OCI-LY7 (cell line): ENCODE data around the gene SOAT1. TPM values are rescaled to one million over a fixed set of nuclear protein-coding genes. Genes with fewer than 3 reads are reported as not detected.

Experiments
- BruUV-seq: library from RNA; stranded (reverse); fragments of 400-500 nt; replicated peaks from 2 replicates; lab custom pipeline; 2021; lab: Mats Ljungman, UMichigan
- CTCF ChIA-PET: fragments of 300-600 bp; sonication (Branson Sonifier 250); formaldehyde crosslinking; loops from one replicate; lab custom pipeline; 2022; ENCODE audit warnings: antibody characterized with exemption; ENCODE audit not compliant: unreplicated experiment; lab: Charles Lee
- POLR2A ChIA-PET: fragments of 300-600 bp; sonication (Branson Sonifier 250); formaldehyde crosslinking; loops from one replicate; lab custom pipeline; 2022; ENCODE audit warnings: antibody characterized with exemption; lab: Charles Lee
- DNase-seq: peaks from one replicate; pipeline ENCODE4 v3.0.0-alpha.2; 2015; ENCODE audit warnings: low spot score
- H2AFZ ChIP-seq: fragments of 200-600 bp; sonication (generic), shearing (Covaris generic); 2 replicates; pipeline ENCODE4 v1.6.1; 2014; ENCODE audit warnings: mild to moderate bottlenecking, antibody characterized with exemption, low read length, moderate library complexity
- H3K27ac ChIP-seq: fragments of 200-600 bp; sonication (generic); 2 replicates; pipeline ENCODE4 v1.5.1; 2014; ENCODE audit warnings: mixed run types, low read depth, mild to moderate bottlenecking, moderate library complexity, low read length, inconsistent platforms; ENCODE audit not compliant: poor library complexity, severe bottlenecking
- H3K36me3 ChIP-seq: fragments of 200-600 bp; sonication (generic); 2 replicates; pipeline ENCODE4 v1.6.1; 2014; ENCODE audit warnings: mild to moderate bottlenecking, antibody characterized with exemption, low read length, moderate library complexity, mixed read lengths; ENCODE audit not compliant: insufficient read depth
- H3K4me1 ChIP-seq: fragments of 200-600 bp; sonication (generic); 2 replicates; pipeline ENCODE4 v1.5.1; 2014; ENCODE audit warnings: mild to moderate bottlenecking, low read length; ENCODE audit not compliant: insufficient read depth, poor library complexity, severe bottlenecking
- H3K4me2 ChIP-seq: fragments of 200-600 bp; sonication (generic); 2 replicates; pipeline ENCODE4 v1.6.1; 2014; ENCODE audit warnings: mild to moderate bottlenecking, low read length
- H3K4me3 ChIP-seq: fragments of 200-600 bp; sonication (generic); 2 replicates; pipeline ENCODE4 v1.5.1; 2014; ENCODE audit warnings: mild to moderate bottlenecking, low read depth, low read length; ENCODE audit not compliant: poor library complexity, severe bottlenecking
- H3K79me2 ChIP-seq: fragments of 200-600 bp; sonication (generic); 2 replicates; pipeline ENCODE4 v1.6.1; 2016; ENCODE audit warnings: low read depth, mild to moderate bottlenecking, low read length, moderate library complexity, mixed read lengths; ENCODE audit not compliant: insufficient read depth
- H3K9me2 ChIP-seq: fragments of 200-600 bp; sonication (generic); 2 replicates; pipeline ENCODE4 v1.6.1; 2016; ENCODE audit warnings: mild to moderate bottlenecking, low read length, mixed read lengths; ENCODE audit not compliant: insufficient read depth
- H3K9me3 ChIP-seq: fragments of 200-600 bp; sonication (generic); 2 replicates; pipeline ENCODE4 v1.6.1; 2014; ENCODE audit warnings: mild to moderate bottlenecking, mixed run types, low read length, mixed read lengths
- H4K20me1 ChIP-seq: fragments of 200-600 bp; sonication (generic); 2 replicates; pipeline ENCODE4 v1.6.1; 2014; ENCODE audit warnings: mild to moderate bottlenecking, antibody characterized with exemption, low read length, moderate library complexity, mixed read lengths; ENCODE audit not compliant: insufficient read depth
- CTCF ChIP-seq: fragments of 200-600 bp; sonication (generic); conservative IDR thresholded peaks from 2 replicates; pipeline ENCODE4 v1.5.1; 2014; ENCODE audit warnings: mild to moderate bottlenecking, antibody characterized with exemption, low read length, moderate library complexity, mixed read lengths
- EZH2phosphoT487 ChIP-seq: fragments of 200-600 bp; sonication (generic); IDR thresholded peaks from 2 replicates; pipeline ENCODE4 v1.6.1; 2018; ENCODE audit warnings: low read depth, borderline replicate concordance, mild to moderate bottlenecking, mixed run types, antibody characterized with exemption, low read length, moderate library complexity, mixed read lengths
- intact Hi-C: fragments of 100-400 bp; cut with micrococcal nuclease; formaldehyde crosslinking; loops from one replicate; pipeline ENCODE4 v1.10.0; 2022; ENCODE audit not compliant: unreplicated experiment
- total RNA-seq, 2 experiments: library from RNA; depleted of rRNA in 1 of 2; stranded (reverse); fragments of >200 nt in 1 of 2; shearing (Covaris generic) in 1 of 2; gene quantifications; 2 replicates each; pipeline ENCODE4 v1.2.3, GENCODE V29; 2014 to 2022

The SOAT1 gene
- total RNA-seq, 2 experiments from 2014 or later: 8.7 to 34.0 TPM

GRCh38 chr1:179318491-179318890 is 24.9 kb downstream of the SOAT1 start:
- no peak for TF ChIP-seq EZH2phosphoT487
- no peak overlapping the region for H3K27ac ChIP-seq
- no TSS peak for BruUV-seq
- no peaks in the 10 kb centered on the region for H3K9me3 ChIP-seq
- H3K9me2 ChIP-seq: no peaks in the 10 kb centered on the region
- peak overlapping the region; percentile 4 for H3K4me3 ChIP-seq
- DNase-seq: peak; percentile 49
- peaks cover 24% of the 10 kb centered on the region; the same call in 1 of the 2 replicates for H3K79me2 ChIP-seq
- intact Hi-C loops: no loop called here
- H4K20me1 ChIP-seq: no peaks in the 10 kb centered on the region
- ChIA-PET POLR2A (no interaction called here), CTCF (no interaction called here)
- peak overlapping the region; percentile 46 for H3K4me2 ChIP-seq
- peaks cover 15% of the 10 kb centered on the region for H3K4me1 ChIP-seq
- peaks cover 27% of the 10 kb centered on the region for H3K36me3 ChIP-seq
- H2AFZ ChIP-seq: 0 out of 2 replicates have a peak overlapping the region, but pooled peaks have one; percentile 13

- POLR2A ChIA-PET: no interaction called here
Observed at GRCh38 chr1:179321533-179322216, 28.1 kb downstream of the SOAT1 start.

GRCh38 chr1:179322557-179322956 is 29.0 kb downstream of the SOAT1 start:
- peaks cover 52% of the 10 kb centered on the region for H3K36me3 ChIP-seq
- BruUV-seq: no TSS peak
- no peaks in the 10 kb centered on the region for H3K9me2 ChIP-seq
- no peak overlapping the region for H3K27ac ChIP-seq
- H3K4me1 ChIP-seq: peaks cover 15% of the 10 kb centered on the region
- H4K20me1 ChIP-seq: no peaks in the 10 kb centered on the region
- TF ChIP-seq EZH2phosphoT487 (no peak), CTCF (no peak)
- ChIA-PET POLR2A (interaction anchor here (0.7 kb wide), 1 partner anchor 89 kb away, joined by 3 read pairs; no protein-coding TSS in a partner anchor), CTCF (no interaction called here)
- no peaks in the 10 kb centered on the region for H3K9me3 ChIP-seq
- no peak for DNase-seq
- H3K4me2 ChIP-seq: no peak overlapping the region
- H3K4me3 ChIP-seq: no peak overlapping the region
- H3K79me2 ChIP-seq: peaks cover 22% of the 10 kb centered on the region; the same call in 1 of the 2 replicates
- no peak overlapping the region for H2AFZ ChIP-seq
- intact Hi-C loops: no loop called here

More at GRCh38 chr1:179321533-179322216, 28.1 kb downstream of the SOAT1 start:
- Histone ChIP-seq H3K79me2 (peaks cover 24% of the 10 kb centered on the region; the same call in 1 of the 2 replicates), H3K4me1 (peaks cover 15% of the 10 kb centered on the region), H4K20me1 (no peaks in the 10 kb centered on the region), H3K4me3 (no peak overlapping the region), H3K9me2 (no peaks in the 10 kb centered on the region), H3K27ac (no peak overlapping the region), H2AFZ (no peak overlapping the region), H3K36me3 (peaks cover 44% of the 10 kb centered on the region), H3K4me2 (no peak overlapping the region), H3K9me3 (no peaks in the 10 kb centered on the region)
- no peak for DNase-seq
- CTCF ChIA-PET: no interaction called here
- intact Hi-C loops: no loop called here
- TF ChIP-seq EZH2phosphoT487: no peak
- TF ChIP-seq CTCF: no peak
- no TSS peak for BruUV-seq
